ENCODE data around the gene FAM131B.

GRCh38 chr7:143367972-143368371 lies 5.5 kb upstream of the FAM131B start:
- TF ChIP-seq CTCF (optimal IDR thresholded peaks at IDR 0.05 in 1 of 3, IDR thresholded peaks at IDR 0.05 in 1 of 3, conservative IDR thresholded peaks at IDR 0.05 in 1 of 3; ENCODE audit: extremely low read depth in 1 of 3, insufficient read depth in 2 of 3, low read length in 3 of 3): no peak
- no peak for TF ChIP-seq EZH2 (IDR thresholded peaks at IDR 0.05; ENCODE audit: low read length)
